HG03196 (cell line): ENCODE results near the gene ADNP2.

Experiments used
- ATAC-seq: cut with Tn5 transposase; IDR thresholded peaks from one replicate; pipeline ENCODE4 v1.9.1; 2021; ENCODE audit not compliant: unreplicated experiment

The ADNP2 gene

GRCh38 chr18:80187956-80188642 is 79.0 kb downstream of the ADNP2 start:
- no peak for ATAC-seq

GRCh38 chr18:80188643-80189530 is 79.8 kb downstream of the ADNP2 start:
- no peak for ATAC-seq

- no peak for ATAC-seq
These were observed 80.4 kb downstream of the ADNP2 start for GRCh38 chr18:80189531-80189865.
